HEK293T (cell line): ENCODE measurements around the gene KCNMA1.

ENCODE experiments used
- CTCF ChIA-PET: fragments of 350-600 bp; formaldehyde crosslinking; extraction: SDS; loops from one replicate; lab custom pipeline; 2021; ENCODE audit warnings: antibody characterized with exemption, inconsistent platforms; lab: Yijun Ruan, JAX
- POLR2A ChIA-PET: fragments of 350-600 bp; formaldehyde crosslinking; extraction: SDS; loops from one replicate; lab custom pipeline; 2020; ENCODE audit warnings: antibody characterized with exemption, inconsistent platforms; lab: Yijun Ruan, JAX
- DNase-seq: peaks from one replicate; pipeline ENCODE4 v3.0.0; 2012; ENCODE audit warnings: mixed read lengths; ENCODE audit errors: extremely low spot score
- ARNT ChIP-seq: fragments of 450-650 bp; IDR thresholded peaks from 2 replicates; pipeline ENCODE4 v1.6.1; 2017; ENCODE audit warnings: mild to moderate bottlenecking
- BHLHE40 ChIP-seq: fragments of 450-650 bp; IDR thresholded peaks from 2 replicates; pipeline ENCODE4 v1.6.1; 2016; ENCODE audit warnings: mild to moderate bottlenecking, moderate library complexity, borderline replicate concordance
- CTBP1 ChIP-seq: fragments of 450-650 bp; IDR thresholded peaks from 2 replicates; pipeline ENCODE4 v1.6.1; 2016; ENCODE audit warnings: borderline replicate concordance
- ELF4 ChIP-seq: fragments of 450-650 bp; IDR thresholded peaks from 2 replicates; pipeline ENCODE4 v1.6.1; 2017; ENCODE audit warnings: antibody characterized with exemption
- FOXA1 ChIP-seq: fragments of 450-650 bp; IDR thresholded peaks from 2 replicates; pipeline ENCODE4 v1.6.1; 2016; ENCODE audit warnings: mild to moderate bottlenecking
- FOXK2 ChIP-seq: fragments of 450-650 bp; IDR thresholded peaks from 2 replicates; pipeline ENCODE4 v1.6.1; 2016; ENCODE audit warnings: mild to moderate bottlenecking
- FOXM1 ChIP-seq: fragments of 450-650 bp; IDR thresholded peaks from 2 replicates; pipeline ENCODE4 v1.6.1; 2017; ENCODE audit warnings: mild to moderate bottlenecking, borderline replicate concordance
- HDGF ChIP-seq: fragments of 450-650 bp; IDR thresholded peaks from 2 replicates; pipeline ENCODE4 v1.6.1; 2017; ENCODE audit warnings: antibody characterized with exemption, borderline replicate concordance
- L3MBTL2 ChIP-seq: fragments of 450-650 bp; conservative IDR thresholded peaks from 2 replicates; pipeline ENCODE4 v1.6.1; 2016; ENCODE audit warnings: mild to moderate bottlenecking
- LEF1 ChIP-seq: fragments of 450-650 bp; IDR thresholded peaks from 2 replicates; pipeline ENCODE4 v1.6.1; 2017; ENCODE audit warnings: mild to moderate bottlenecking, borderline replicate concordance
- NFRKB ChIP-seq: fragments of 450-650 bp; IDR thresholded peaks from 2 replicates; pipeline ENCODE4 v1.6.1; 2016; ENCODE audit warnings: mild to moderate bottlenecking, moderate library complexity
- PKNOX1 ChIP-seq: fragments of 450-650 bp; IDR thresholded peaks from 2 replicates; pipeline ENCODE4 v1.6.1; 2016
- SP1 ChIP-seq: fragments of 450-650 bp; IDR thresholded peaks from 2 replicates; pipeline ENCODE4 v1.6.1; 2017
- SUZ12 ChIP-seq: fragments of 450-650 bp; IDR thresholded peaks from 2 replicates; pipeline ENCODE4 v1.6.1; 2016; ENCODE audit warnings: mild to moderate bottlenecking
- TARDBP ChIP-seq: fragments of 450-650 bp; IDR thresholded peaks from 2 replicates; pipeline ENCODE4 v1.6.1; 2016
- ZNF384 ChIP-seq: fragments of 450-650 bp; IDR thresholded peaks from 2 replicates; pipeline ENCODE4 v1.6.1; 2016

KCNMA1 gene

DNA sequence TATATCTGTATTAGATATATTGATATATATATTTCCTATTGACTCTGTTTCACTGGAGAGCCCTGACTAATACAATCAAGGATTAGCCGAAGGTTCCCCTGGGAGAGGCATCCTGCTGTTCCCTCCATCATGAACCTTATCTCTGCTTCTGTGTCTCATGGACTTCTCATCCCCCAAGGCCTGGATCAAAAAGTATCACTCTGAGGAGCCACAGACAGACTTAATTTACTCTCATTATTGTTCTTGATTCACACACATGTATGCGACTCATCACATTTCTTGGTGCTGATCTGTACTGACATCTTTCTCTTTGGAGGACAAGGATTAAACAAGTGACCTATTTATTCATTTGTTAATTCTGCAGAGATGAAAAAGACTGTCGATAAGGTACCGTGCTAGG is 550.2 kb downstream of the KCNMA1 start:
- DNase-seq: no peak
- ChIA-PET CTCF (no interaction called here), POLR2A (no interaction called here)
- TF ChIP-seq HDGF: no peak
- TF ChIP-seq PKNOX1: no peak
- no peak for TF ChIP-seq ARNT
- TF ChIP-seq FOXK2: no peak
- TF ChIP-seq BHLHE40: no peak
- TF ChIP-seq FOXA1: no peak
- TF ChIP-seq L3MBTL2: no peak
- TF ChIP-seq SUZ12: no peak
- TF ChIP-seq CTBP1: no peak
- no peak for TF ChIP-seq ZNF384
- no peak for TF ChIP-seq LEF1
- TF ChIP-seq ELF4: no peak
- no peak for TF ChIP-seq SP1
- TF ChIP-seq FOXM1: no peak
- TF ChIP-seq TARDBP: no peak

DNA sequence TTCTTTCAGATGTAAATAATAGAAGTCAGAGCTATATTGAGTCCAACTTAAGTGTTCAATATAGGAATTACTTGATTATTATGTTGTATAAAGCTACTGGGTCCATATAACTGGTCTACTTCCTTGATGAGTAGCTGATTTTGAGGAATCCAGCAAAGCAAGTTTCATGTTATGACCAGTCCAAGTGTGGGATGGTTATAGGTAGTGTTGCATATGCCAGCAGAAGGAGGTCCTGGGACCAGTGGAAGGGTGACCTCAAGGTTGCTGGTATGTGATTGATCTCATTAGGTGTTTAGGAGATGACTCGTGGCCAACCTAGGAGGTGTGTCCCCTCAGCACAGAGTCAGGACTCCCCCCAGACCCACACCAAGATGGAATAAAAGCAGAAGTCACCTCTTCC is 551.5 kb downstream of the KCNMA1 start:
- ChIA-PET POLR2A (no interaction called here), CTCF (no interaction called here)
- TF ChIP-seq FOXK2 (no peak), SP1 (no peak), FOXA1 (no peak), L3MBTL2 (no peak), PKNOX1 (no peak), ZNF384 (no peak)
- no peak for DNase-seq

DNA sequence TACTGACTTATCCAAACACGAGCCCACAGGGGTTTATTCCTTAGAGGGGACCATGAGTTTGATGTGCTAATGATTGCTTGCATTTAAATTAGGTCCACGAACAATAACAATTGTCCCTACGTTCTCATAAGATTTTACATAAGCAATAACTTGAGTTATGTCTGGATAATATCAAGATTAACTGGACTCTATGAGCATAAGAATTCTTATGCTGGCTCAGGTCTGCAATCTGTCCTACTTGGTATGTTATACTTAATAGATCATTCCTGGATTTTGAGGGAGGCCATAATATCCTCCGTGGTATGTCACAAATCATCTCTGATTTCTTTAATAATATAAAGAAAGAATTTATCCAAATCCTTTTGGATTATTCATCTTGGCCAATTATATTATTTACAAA is 552.3 kb downstream of the KCNMA1 start:
- POLR2A ChIA-PET: no interaction called here
- no peak for DNase-seq
- CTCF ChIA-PET: no interaction called here
- TF ChIP-seq LEF1 (no peak), ARNT (no peak), TARDBP (no peak), L3MBTL2 (no peak), SP1 (no peak), BHLHE40 (no peak), SUZ12 (no peak), FOXK2 (no peak), CTBP1 (no peak), NFRKB (no peak), FOXA1 (no peak), HDGF (no peak), ZNF384 (no peak), FOXM1 (no peak)

DNA sequence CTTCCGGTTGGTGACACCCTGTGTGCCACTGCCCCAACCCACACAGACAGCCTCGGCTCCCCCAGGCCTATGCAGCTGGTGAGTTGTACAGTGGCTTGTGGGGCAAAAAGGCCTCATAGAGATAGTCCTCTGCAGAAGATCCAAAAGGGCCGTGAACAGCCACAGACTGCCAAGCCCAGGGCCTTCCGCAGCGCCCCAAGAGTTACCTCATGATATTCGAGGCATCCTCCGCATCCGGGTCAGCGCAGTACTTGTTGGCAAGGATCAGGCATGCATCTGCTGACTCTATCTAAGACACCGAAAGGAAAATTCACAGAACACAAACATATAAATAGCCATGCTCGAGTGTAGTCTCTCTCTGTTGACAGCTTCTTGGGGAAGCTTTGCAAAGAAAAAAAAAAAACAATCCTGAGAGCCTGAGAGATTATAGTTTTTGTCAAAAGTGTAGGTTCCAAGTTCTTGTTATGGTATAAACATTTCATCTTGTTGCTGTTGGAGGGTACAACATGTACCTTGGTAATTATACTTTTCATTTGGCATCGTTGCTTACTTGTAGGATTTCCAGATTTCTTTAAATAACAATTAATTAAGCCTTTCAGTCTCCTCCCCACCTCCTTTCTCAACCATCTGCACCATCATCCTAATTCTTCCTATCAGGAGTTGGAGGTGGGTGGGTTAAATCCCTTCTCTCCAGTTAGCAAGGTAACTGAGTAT is 553.0 kb downstream of the KCNMA1 start:
- DNase-seq: no peak
- POLR2A ChIA-PET: no interaction called here
- CTCF ChIA-PET: no interaction called here
- no peak for TF ChIP-seq LEF1
- TF ChIP-seq L3MBTL2: no peak
- TF ChIP-seq ZNF384: no peak
- TF ChIP-seq SUZ12: no peak
- no peak for TF ChIP-seq PKNOX1

- ChIA-PET POLR2A (no interaction called here), CTCF (no interaction called here)
- TF ChIP-seq BHLHE40 (no peak), LEF1 (no peak), FOXA1 (no peak), FOXK2 (no peak), SUZ12 (no peak), SP1 (no peak), CTBP1 (no peak), HDGF (no peak), NFRKB (no peak), TARDBP (no peak), PKNOX1 (no peak), FOXM1 (no peak), ZNF384 (no peak), L3MBTL2 (no peak)
- DNase-seq: no peak
These were observed 554.9 kb downstream of the KCNMA1 start for GRCh38 chr10:77082601-77083252.

DNA sequence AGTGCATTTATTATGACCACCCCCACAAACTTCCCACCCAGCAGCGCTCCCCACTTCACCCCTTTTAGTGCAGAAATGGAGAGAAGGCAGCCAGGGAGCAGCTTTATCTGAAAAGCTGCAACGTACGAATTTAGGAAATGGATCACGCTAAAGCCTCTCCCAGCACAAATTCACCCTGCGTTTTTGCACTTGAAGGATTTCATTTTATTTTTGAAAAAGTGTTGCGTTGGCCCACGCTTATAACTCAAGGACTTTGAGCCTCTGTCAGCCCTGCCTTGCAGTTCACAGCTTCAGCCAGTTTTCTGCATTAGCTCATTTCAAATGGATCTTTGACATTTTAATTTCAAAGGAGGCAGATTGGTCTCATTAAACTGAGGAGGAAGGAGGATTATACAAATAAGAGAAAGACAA is 556.1 kb downstream of the KCNMA1 start:
- ChIA-PET CTCF (no interaction called here), POLR2A (no interaction called here)
- no peak for DNase-seq
- TF ChIP-seq HDGF (no peak), NFRKB (no peak), SUZ12 (no peak), PKNOX1 (no peak), CTBP1 (no peak), LEF1 (no peak), L3MBTL2 (no peak)
